Hematopoietic multipotent progenitor cell treated with erythropoietin and hydrocortisone succinate and interleukin-3 and kit ligand, for 17 days (in vitro differentiated cells): ENCODE measurements around the gene CPT1A.
"Not testable (repeated sequence)": the region's sequence is repeated elsewhere in the genome, so short reads cannot be mapped to it uniquely, and the experiment has no call there.

Experiments
- DNase-seq: peaks from one replicate; pipeline ENCODE4 v3.0.0-alpha.2; 2015; ENCODE audit warnings: low spot score

The CPT1A gene

DNA sequence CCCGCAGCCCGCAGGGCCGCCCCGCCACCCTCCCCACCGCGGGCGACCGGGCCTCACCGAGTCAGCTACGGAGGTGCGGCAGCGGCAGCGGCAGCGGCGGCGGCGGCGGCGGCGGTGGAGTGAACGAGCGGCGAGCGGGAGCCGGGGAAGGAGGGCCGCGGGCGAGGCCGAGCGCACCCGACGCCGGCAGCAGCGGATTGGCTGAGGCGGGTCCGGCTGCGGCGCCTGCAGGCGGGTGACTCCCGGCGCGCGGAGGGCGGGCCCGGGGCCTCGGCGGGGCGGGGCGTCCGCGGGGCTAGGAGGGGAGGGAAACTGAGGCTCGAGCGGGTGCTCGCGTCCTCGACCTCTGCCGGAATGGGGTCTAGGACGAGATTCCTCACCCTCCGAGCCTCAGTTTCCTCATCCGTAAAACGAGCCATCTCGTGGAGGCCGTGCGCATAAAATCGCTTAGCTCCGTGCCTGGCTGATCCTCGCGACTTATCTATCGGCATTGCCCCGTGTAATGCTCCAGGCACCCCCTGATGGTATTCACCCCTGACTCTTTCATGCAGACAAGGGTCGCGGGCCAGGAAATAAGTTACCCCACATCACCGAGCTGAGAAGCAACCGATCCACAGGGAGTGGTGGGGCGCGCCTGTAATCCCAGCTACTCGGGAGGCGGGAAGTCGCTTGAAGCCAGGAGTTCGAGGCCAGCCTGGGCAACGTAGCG, at the start of gene CPT1A:
Gene CPT1A, minus strand, starts transcription at position 199 of the 709 bp plus-strand sequence. CDS start 26,442 bp downstream, outside the sequence.
- peak; percentile 63 for DNase-seq

DNA sequence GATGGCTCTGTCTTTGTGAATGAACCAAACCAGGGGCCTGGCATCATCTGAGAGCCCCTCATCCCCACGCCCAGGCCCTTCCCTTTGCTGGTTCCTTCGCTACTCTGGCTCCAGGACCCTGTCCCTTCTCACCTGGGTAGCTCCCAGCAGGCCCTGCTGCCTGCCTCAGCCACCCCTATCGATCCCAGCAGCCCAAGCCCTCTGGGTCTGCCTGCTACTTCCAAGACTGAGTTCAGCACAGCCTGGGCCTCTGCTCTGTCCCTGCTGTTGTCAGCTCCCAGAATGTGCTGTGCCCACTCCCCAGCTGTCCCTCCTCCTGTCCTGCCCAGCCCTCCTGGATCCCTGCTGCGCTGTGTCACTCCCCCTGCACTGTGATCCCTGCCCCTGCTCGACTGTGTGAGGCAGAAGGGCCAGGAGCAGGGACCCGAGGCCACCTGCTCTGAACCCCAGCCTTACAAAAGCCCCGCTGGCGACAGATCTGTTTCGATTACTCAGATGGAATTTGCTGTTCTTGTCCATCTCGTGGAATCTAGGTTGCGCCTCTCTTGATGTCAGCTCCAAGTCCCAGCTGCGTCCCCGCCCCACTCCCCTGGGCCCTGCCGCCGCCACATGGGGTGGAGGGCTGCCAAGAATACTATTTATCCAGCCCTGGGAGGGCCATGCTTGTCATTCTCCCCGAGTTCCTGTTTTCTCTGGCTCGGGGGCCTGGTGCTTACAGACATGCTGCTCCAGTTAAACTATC, 48.9 kb upstream of the CPT1A start:
- DNase-seq, result no peak

DNA sequence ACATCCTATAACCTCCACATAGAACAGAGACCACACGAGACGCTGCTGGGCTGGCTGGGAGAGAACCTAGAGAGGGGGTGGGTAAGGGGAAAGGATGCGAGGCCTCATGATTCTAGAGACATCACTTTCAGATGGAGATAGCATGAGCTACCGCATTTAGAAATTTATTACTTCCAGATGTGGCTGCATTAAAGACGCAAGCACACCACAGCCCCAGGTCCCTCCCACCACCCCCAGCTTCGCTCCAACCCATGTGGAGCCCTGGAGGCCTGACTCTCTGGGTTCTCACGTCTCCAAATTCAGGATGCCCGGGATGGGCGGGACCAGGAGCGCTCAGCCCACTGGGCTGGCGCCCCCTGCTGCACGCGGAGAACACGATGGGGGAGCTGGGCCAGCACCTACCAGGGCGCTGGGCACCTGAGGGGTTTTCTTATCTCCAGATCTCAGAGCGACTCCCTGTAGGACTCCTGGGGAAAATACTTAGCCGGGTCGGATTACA, 48.3 kb upstream of the CPT1A start:
- DNase-seq, result no peak

DNA sequence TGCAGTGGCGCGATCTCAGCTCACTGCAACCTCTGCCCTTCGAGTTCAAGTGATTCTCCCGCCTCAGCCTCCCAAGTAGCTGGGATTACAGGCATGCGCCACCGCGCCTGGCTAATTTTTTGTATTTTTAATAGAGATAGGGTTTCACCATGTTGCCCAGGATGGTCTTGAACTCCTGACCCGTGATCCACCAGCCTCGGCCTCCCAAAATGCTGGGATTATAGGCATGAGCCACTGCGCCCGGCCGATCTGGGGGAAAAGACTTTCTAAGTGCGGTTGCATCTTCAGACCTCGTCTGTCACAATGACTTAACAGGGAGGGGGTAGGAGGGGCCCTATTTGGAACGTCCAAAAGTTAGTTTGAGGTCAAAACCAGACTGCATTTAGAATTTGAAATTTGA, 43.1 kb upstream of the CPT1A start:
- DNase-seq, result not testable (repeated sequence)

DNA sequence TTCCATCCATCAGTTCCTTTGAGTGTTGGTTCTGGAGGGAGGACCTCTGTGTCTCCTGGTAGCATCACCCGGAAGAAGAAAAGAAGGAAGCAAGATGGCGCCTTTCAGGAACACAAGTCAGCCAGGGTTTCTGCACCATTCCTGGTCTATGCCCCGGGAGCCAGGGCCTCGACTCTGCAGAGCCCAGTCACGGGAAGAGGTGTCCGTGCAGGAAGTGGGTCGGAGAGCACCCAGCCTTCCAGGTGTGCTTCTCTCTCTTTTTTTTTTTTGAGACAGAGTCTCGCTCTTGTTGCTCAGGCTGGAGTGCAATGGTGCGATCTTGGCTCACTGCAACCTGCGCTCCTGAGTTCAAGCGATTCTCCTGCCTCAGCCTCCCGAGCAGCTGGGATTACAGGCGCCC, 40.7 kb upstream of the CPT1A start:
- no peak for DNase-seq

DNA sequence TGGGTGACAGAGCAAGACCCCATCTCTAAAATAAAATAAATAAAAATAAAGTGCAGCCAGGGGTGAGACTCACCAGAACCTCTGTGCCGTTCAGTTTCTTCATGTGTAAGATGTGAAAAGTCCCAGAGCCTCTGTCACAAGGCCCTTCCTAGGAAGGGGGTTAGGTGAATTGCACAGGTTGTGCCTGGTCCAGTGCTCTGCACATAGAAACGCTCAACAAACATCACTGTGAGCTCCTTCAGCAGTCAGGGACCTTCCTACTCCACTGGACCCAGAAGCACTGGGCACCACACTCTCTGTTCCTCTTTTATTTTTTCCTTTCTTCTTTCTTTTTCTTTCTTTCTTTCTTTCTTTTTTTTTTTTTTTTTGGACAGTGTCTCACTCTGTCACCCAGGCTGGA, 39.6 kb upstream of the CPT1A start:
- no peak for DNase-seq

DNA sequence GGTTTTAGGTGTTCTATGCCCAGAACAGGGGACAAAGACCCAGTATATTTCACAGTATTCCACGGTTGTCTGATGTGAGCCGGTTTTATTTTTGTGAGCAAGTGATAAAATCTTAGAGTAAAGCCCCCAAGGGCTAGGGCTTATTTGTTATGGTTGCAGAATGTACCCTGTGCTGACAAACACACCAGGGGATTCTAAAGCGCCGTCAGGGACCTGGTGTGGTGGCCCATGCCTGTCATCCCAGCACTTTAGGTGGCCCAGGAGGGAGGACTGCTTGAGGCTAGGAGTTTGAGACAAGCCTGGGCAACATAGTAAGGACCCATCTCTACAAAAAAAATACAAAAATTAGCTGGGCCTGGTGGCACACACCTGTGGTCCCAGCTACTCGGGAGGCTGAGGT, 39.1 kb upstream of the CPT1A start:
- DNase-seq, result no peak

DNA sequence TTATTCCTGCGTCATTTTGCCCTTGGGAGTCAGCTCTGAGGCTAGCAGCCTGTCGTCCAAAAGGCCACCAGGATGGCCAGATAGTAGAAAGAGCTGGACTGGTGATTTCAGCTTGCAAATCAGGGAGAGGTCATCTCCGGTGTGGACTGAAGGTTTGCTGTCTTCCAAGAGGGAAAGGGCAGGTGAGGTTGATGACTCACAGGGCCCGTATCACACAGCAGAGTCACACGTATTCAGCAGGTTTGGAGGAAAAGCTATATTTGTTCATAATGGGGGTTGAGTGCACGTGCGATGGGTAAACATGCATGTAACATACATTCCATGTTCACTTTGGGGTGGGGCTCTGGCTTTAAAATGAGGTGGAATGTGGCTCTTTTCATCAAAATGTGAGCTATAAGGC, 36.3 kb upstream of the CPT1A start:
- DNase-seq, result no peak

DNA sequence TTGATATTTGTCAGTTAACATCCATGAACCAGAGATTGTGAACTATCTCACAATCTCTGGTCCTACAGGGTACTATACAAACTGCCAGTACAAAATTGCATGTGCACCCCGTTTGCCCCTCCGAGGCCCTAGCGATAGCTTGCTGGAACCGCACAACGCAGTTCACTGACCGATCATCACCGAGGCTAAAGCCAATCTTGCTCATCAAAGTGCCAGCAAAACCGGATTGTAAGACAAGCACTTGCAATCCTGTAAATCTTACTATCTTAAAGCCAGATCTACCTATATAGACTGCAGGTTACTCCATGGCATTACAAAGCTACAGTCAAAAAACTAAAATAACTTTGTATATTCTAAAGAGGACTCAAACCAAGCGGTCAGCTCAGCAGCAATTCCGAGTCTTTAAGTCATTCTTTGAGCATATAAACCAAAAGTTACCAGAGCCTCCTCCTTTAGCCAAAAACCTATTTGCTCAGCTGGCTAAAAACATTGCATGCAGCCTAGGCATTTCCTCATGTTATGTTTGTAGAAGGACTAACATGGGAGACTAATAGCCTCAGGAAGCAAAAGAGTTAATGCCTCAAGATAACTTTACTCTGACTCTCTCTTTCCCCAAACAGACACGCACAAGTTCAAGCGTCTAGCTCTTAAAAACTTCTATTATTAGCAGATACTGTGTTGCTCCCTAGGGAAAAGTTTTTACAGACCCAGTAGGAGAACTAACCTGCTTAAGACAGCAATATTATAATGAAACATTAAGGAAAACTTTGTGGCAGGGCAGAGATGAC, 30.7 kb upstream of the CPT1A start:
- DNase-seq, result no peak

DNA sequence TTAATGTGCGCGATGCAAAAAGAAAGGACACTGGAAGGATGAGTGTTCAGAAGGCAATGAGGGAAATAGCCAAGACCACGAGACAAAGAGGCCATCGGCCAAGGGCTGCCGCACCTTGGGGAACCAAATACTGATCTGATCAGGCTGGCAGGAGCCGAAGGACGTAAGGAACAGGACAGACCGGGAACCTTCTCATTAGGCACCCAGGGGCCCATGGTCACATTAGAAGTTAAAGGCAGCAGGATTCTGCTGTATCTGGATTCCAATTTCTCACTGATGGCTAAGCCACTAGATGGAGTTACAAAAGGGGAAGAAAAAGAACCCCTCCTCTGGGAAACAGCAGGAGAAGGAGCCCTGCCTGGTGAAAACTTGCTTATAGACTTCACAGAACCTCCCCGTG, 28.8 kb upstream of the CPT1A start:
- no peak for DNase-seq

DNA sequence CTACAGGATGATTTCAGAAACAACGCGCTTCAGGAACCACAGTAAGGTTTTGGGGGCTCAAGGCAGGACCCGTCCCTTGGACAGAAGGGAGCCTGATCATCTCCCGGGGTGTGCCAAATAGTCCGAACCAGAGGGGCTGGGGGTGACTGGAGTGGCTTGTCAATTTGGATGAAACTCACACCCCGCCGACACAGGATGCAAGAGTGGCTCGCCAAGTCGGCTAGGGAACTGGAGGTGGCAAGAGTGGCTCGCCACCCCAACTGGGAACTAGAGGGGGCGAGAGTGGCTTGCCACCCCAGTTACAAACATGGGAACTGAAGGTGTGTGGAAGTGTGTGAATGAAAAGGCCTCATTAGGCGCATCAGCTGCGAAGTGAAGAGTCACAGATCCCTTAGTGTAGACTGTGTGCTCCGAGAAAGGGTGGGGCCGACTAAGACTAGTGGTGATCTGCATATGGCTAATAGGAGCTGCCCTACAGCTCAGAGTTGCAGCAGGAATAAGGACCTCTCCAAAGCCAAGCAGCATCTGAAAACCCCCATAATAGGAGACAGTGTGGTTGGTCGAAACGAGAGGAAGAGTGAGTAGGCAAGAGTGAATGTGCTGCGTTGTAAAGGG, 26.6 kb upstream of the CPT1A start:
- no peak for DNase-seq

DNA sequence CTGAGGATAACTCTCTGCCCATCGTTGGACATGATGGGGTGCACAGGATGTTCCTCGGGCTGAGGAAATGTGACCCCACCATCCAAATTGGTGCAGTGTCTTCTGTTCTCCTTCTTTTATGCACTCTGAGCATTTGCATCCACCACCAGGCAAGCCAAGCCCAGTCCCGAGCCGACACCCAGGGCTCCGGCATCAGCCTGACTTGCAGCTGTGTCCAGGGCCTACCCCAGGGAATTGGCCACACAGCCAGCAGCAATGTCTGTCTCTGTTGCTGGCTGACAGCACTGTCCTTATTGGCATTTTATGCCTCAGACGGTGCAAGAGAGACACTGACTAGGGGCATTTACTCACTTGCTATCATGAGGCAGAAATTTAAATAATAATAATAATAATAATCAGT, 25.4 kb upstream of the CPT1A start:
- no peak for DNase-seq

DNA sequence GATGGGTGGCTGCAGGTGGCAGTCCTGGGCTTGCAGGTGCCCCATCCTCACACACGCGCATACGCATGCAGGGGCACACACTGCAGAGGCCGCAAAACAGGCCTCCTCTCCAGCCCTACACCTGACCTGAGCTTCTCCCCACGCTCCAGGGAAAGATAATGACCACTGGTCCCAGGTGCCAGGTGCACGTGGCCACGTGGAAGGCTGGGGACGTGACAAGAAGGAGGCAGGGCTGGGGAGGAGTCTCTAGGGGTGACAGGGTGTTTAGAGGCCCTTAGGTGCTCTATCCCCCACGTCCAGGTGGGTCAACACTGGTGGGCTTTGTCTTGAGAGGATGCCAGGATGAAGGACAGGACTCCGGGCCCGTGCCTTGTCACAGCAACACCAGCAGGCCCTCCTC, 23.5 kb upstream of the CPT1A start:
- no peak for DNase-seq

DNA sequence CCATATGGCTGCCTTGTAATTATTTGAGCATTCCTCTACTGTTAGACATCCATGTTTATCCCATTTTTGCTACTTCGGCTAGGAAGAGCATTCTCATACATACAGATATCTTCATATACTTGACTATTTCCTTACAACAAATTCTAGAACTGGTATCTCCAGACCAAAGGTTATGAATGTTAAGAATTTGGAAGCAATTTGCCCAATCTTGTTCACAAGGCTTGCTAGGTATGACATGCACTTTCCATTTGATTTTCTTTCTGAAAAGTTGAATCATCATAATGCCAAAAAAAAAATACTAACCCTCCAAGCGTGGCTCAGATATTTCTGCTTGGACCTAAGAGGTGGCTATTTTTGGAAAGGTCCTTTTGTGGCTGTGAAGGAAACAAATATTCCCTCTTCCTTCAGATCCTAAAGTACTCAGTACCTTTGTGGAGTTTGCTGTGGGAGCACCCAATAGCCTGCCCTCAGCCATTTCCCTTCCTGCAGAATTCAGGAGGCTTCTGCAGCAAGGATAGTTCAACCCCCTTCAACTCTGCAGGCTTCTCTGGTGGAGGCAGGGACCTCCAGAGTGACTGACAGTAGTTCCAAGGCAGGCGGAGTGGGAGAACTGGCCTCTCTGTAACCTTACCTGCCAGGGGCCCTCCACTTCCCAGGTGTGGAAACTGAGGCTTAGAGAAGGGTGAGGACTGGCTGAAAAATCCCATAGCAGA, 22.0 kb upstream of the CPT1A start:
- no peak for DNase-seq

DNA sequence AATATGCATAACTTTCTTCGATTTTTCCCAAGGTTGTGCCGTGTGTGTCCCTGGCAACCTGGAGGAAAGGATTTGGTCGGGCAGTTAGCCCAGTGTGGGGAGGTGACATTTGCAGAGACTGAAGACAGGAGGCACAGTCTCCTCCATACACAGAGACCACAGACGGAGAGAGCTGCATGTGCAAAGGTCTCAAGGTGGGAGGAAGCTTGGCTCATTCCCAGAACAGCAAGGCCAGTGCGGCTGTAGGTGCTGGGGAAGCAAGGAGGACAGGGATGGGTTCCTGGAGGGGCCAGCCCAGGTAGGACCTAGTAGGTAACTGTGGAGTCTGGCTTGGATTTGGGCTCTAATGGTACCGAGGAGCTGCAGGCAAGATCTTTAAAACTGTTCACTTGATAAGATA, 20.7 kb upstream of the CPT1A start:
- no peak for DNase-seq

DNA sequence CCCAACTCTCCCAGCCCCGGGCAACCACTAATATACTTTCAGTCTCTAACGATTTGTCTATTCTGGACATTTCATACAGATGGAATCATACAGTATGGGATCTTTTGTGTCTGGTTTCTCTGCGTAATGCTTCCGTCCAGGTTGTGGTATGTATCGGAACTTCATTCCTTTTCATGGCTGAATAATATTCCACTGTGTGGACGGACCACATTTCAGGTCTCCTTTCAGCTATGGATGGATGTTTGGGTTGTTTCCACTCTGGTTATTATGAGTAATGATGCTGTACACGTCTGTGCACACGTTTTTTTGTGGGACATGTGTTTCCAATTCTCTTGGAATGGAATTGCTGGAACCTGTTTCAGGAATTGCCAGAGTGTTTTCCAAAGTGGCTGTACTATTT, 17.4 kb upstream of the CPT1A start:
- no peak for DNase-seq

DNA sequence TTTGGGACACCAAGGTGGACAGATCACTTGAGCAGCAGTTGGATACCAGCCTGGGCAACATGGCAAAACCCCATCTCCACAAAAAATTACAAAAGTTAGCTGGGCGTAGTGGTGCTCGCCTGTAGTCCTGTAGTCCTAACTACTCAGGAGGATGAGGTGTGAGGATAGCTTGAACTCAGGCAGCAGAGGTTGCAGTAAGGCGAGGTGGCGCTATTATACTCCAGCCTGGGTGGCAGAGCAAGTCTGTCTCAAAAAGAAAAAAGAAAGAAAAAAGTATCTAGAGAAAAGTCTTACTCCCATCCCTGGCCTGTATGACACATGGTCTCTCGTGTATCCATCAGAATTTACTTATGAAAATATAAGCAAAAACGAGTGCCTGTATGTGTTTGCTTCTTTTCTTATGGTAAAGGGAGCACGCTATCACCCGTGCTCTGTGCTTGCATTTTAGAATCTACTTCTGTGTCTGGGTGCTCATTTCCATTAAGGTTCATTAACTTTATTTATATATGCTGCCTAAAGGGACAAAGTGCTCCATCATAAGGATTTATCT, 15.4 kb upstream of the CPT1A start:
- no peak for DNase-seq

DNA sequence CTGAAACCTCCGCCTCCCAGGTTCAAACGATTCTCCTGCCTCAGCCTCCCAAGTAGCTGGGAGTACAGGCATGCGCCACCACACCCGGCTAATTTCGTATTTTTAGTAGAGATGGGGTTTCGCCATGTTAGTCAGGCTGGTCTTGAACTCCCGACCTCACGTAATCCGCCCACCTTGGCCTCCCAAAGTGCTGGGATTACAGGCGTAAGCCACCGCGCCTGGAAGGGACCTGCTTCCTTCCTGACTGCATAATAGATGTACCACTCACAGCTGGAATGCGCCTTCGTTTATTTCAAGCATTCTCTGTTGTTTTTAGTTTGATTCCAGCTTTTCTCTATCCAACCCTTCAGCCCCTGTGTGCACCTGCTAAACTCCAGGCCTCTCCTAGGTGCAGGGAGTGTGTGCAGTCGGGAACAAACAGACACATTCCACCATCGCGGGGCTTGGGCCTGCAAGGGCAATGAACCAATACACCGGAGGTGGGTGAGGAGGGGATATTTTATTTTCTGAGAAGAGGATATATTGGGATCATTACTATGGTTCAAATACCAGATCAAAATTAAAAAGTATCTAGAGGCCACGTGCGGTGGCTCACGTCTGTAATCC, 14.8 kb upstream of the CPT1A start:
- DNase-seq, result not testable (repeated sequence)

DNA sequence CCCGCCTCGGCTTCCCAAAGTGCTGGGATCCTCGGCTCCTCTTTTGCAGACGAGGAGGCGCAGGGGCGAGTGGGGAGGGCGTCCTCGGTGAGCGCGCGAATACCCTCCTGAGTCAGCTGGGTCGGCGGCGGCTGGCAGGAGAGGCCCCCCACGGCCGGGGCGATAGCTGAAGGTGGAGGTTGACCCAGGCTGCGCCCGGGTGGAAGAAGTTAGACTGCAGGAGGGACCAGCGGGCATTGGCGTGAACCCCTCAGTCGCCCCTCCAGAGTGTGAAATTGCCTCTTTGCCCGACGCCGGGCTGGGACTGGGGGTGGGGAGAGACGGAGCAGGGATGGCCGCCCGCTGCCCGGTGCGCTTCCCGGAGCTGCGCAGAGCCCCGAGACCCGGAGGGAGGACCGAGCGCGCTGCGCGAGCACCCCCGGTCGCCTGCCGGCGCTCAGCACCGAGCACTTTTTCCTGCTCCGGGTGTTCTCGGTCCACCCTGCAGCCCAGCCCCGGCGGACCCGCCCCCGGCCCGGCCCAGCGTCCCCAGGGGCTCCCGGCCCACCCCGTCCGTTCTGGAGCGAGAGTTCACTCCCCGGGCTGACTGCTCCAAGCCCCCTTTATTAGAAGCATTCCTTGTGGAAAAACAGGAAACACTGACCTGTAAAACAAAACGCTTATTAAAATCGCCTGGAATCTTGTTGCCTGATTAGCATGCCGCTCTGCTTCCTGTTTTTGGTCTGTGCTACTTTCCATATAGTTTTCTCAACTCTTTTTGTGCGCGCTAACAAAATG, 13.7 kb upstream of the CPT1A start:
- no peak for DNase-seq

DNA sequence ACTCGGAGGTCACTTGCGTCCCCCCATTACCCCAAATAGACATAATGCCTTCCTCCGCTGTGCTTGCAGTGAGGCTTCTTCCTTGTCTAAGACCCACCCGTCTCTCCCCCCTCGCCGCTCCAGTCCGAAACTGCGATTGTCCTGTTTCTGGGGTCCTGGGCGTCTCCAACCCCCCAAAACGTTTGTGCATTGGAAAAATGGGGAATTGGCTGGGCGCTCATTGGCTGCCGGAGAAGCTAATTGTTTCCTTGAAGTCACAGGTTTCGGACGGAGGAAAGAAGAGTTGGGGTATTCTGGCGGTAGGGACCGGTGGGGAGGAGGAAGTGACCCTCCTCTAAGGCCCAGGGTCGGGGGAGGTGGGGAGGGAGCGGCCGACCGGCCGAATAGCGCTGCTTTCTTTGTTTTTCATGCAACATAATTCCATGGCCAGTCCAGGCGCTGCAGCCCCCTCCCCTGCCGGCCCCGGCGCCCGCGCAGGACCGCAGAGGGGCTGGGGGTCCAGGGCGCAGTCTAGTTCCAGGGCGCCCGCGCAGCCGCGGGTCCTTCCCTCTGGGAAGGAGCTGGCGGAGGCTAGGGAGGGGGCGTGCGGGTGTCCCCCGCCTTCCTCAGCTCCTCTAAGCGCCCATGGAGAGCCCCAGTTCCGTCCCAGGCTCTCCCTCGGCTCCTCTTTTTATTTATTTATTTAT, 12.7 kb upstream of the CPT1A start:
- DNase-seq, result no peak
